HG03066 (cell line): ENCODE data around the gene ACTL8.

Source experiments
- ATAC-seq: cut with Tn5 transposase; IDR thresholded peaks from one replicate; pipeline ENCODE4 v1.9.1; 2021; ENCODE audit warnings: low read depth; ENCODE audit not compliant: unreplicated experiment

Gene ACTL8

DNA sequence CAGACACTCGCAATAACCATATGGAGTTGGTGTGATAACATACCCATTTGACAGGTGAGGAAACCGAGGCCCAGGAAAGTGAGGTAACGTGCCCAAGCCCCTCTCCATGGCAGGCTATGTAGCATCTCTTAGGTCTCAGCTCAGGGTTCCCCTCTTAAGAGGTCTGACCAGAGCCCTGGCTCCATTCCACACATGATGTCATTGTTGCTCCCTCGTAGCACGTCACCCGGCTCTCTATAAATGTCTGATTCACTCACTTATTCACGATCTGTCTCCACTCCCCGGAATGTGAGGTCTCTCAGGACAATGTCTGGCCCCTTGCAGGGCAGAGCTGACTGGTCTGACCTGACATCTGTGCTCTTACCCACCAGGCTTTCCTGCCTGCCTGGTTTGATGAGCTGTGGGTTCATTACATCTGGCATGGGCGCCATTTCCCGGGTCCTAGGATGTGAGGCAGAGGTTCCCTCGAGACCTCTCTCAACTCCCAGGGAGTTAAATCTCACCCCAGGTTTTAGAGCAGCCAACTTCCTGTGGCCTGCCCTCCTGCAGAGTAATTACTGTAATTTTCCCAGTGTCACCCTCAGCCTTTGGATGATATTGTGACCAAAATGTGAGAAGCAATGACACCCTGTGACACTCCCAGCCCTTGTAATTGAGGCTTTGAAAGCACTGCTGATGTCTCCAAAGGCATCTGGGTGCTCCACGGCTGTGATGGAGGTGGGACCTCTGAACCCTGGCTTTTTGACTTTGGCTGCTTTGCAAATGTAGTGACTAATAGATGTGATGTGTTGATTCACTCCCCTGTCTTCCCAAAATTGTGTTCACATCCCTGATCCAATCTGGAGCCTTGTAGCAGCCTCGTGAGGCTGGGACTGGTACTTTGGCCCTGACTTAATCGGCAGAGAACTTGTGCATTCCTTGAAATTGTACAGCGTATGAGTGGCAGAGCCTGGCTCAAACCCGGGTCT, 10.6 kb downstream of the ACTL8 start:
- ATAC-seq: no peak

DNA sequence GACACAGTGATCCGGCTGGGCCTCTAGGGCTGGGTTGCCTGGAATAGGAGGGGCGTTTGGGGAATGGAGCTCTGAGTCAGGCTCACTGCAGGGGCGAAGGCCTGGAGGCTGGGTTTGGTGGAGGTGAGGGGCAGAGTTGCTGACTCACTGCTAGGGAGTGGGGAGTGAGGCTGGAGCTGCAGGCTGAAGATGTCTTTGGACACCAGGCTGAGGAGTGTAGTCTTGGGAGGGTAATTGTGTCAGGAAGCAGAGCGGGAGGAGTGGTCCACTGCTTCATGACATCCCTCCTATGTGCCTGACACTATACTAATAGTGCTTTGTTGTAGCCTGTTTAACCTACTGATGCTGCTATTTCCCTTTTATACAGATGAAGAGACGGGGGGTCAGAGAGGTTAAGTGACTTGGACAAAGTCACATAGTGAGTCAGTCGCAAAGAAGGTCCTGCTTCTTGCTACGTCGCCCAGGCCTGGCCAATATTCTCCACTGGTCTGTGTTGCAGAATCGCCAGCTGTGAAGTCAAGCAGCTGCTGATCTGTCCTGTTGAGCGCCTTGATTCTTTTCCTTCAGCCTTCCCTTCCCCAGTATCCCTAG, 13.6 kb downstream of the ACTL8 start:
- ATAC-seq: no peak

DNA sequence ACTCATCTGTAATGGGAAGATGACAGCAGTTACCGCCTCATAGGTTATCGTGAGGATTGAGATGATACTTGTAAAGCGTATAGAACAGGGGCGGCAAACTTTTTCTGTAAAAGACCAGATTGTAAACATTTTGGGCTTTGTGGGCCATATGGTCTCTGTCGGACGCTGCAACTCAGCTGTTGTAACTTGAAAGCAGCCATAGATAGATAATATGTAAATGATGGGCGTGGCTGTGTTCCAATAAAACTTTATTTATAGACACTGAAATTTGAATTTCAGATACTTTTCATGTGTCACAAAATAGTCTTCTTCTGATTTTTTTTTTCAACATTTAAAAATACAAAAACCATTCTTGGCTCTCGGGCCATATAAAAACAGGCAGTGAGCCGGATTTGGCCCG, 15.8 kb downstream of the ACTL8 start:
- no peak for ATAC-seq

DNA sequence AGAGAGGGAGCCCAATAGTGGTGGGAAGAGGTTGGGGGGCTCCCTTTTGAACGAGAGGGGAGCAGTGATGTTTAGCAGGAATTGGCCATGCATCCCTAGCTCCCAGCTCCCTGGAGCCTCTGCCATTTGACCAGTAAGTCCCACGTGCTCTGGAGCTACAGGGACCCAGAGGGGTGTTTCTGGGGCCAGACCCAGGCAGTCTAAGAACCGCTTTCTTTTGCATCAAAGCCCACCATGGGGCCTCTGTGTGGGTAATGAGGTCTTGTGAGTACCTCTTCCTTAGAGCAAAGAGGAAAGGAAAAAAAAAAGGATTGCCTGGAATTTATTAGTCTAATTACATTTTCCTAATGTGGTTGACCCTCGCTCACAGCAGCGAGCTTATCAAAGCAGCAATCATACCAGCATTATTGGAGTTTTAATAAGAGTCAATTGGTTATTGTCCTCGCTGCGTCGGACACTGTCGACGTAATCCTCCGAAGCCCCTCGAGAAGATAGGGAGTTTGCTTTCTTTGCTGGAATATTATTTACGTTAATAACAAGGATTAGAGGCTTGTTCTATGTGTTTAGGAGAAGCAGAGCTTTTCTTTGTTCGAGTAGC, 17.6 kb downstream of the ACTL8 start:
- no peak for ATAC-seq

- ATAC-seq: no peak
These were observed 18.6 kb downstream of the ACTL8 start for GRCh38 chr1:17773591-17774326.

- ATAC-seq: no peak
These were observed 19.3 kb downstream of the ACTL8 start for GRCh38 chr1:17774452-17774851.

DNA sequence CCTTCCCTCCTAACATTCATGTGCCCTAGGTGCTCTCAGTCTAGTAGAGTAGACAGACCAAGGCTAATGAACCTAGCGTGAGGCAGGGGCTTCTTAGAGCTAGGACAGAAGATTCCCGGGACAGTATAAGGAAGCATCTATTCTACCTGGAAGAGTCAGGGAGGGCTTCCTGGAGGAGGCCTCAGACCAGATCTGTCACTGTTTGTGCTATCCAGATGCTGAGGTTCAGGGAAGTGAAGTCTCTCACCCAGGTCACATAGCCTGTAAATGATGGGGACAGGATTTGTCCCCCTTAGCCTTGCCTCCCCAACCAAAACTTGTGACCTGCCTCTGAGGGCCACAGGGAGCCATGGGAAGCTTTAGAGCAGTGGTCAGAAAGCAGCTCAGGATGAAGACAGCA, 20.7 kb downstream of the ACTL8 start:
- no peak for ATAC-seq

- ATAC-seq: no peak
These were observed 21.3 kb downstream of the ACTL8 start for GRCh38 chr1:17776426-17776825.

GRCh38 chr1:17777330-17777729, 22.2 kb downstream of the ACTL8 start:
- ATAC-seq: no peak

DNA sequence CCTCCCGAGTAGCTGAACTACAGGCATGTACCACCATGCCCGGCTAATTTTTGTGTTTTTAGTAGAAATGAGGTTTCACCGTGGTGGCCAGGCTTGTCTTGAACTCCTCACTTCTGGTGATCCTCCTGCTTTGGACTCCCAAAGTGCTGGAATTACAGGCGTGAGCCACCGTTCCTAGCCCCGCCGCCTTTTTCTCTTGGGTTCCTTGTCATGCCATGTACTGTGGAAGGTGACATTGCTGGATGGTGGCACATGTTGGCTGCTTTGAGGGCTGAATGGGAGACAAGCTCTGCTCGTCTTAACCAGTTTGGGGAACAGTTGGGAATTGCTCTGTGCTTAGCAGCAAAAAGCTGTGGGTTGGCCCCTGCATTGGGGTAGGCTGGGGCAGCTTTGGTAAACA, 22.7 kb downstream of the ACTL8 start:
- ATAC-seq: no peak

- ATAC-seq: no peak
These were observed 25.8 kb downstream of the ACTL8 start for GRCh38 chr1:17780916-17781315.

DNA sequence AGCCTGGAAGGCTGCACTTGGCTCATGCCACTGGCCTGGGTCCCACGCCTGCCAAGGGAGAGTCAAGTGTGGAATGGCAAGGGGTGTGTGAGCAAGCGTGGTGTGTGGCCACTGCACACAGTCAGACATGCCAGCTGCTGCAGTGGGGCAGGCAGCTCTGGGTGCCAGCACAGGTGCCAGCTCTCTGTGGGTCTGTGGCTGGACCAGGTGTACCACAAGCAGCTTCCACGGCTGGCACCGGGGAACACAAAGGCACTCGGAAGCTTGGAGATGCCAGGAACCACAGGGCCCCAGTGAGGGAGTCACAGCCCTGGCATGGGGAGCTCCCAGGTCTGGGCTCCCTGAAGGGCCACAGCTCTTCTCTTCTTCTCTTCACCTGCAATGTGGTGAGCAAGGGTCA, 34.8 kb downstream of the ACTL8 start:
- no peak for ATAC-seq

DNA sequence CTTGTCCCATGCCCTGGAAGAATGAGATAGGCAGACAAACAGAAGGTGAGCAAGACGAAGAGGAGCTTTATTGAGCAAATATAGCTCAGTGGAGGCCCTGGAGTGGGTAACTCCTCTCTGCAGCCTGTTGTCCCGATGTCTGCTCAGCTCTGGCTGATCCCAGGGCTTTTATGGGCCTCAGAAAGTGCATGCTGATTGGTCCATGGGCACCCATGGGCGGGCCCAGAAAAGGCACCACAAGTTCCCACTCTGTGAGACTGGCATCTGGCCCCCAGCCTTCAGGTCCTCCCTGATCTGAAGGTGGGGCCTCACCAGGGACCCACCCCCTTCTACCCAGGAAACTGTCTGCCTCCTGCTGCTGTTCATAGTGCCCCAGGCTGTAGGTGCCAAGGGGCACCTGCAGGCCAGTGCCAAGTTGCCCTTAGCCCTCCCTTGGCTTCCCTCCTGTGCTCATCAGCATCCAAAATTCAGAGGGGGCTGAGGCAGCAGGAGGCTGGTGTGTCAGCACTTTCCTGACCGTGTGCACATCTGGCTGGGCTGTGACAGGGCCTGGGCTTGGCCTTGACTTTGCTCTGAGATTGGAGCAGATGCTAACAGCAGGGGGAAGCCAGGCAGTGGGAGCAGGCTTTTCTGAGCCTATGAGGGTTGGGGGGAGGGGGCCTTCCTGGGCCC, 35.4 kb downstream of the ACTL8 start:
- no peak for ATAC-seq

GRCh38 chr1:17791055-17791390, 35.9 kb downstream of the ACTL8 start:
- no peak for ATAC-seq

GRCh38 chr1:17791480-17791879, 36.3 kb downstream of the ACTL8 start:
- no peak for ATAC-seq

DNA sequence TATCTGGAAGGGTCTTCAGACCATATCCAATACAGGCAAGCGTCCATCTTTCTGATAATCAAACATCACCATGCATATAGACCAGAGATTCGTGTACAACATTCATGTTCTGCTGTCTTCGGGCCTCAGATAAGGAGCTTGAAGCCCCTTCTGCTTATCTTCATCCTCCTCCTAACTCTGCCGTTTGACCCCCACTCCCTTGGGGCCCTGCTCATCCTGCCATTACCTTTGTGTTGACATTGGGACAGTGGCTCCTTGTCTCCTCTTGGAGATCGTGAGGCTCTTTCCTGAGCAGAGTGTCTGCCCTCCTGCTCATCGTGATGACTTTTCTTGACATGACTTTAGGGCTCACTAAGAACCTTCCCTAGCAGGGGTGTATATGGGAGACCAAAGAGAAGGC, 37.3 kb downstream of the ACTL8 start:
- no peak for ATAC-seq

DNA sequence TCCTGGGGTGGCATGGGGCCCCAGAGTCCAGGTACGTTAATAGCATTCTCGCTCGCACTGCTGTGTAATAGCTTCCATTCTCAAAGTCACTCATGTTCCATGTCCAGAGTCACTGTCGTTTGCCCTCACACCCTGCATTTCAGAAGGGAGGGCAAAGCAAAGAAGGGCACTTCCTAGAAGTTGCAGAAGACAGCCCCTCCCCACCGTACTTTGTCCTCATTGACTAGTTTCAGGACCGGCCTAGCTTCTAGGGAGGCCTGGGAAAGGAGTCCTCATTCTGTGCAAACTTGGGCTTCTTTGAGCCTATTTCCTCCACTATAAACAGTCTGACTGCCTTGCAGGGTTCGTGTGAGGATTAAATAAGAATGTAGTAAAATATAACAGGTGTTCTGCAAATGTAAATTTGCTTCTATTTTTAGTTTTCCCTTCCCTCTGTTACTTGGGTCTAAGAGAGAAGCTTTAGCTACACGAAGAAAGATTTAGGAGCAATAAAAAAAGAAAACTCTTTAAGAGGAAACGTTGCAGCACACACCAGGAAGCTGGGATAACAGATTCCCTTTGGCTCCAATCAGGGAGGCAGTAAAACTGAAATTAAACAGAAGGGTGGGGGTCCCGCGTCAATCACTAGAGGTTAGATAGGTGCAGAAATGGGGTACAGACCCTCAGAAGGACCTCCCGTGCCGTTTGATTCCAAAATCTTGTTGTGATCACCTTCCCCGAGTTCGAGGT, 40.1 kb downstream of the ACTL8 start:
- ATAC-seq: no peak

DNA sequence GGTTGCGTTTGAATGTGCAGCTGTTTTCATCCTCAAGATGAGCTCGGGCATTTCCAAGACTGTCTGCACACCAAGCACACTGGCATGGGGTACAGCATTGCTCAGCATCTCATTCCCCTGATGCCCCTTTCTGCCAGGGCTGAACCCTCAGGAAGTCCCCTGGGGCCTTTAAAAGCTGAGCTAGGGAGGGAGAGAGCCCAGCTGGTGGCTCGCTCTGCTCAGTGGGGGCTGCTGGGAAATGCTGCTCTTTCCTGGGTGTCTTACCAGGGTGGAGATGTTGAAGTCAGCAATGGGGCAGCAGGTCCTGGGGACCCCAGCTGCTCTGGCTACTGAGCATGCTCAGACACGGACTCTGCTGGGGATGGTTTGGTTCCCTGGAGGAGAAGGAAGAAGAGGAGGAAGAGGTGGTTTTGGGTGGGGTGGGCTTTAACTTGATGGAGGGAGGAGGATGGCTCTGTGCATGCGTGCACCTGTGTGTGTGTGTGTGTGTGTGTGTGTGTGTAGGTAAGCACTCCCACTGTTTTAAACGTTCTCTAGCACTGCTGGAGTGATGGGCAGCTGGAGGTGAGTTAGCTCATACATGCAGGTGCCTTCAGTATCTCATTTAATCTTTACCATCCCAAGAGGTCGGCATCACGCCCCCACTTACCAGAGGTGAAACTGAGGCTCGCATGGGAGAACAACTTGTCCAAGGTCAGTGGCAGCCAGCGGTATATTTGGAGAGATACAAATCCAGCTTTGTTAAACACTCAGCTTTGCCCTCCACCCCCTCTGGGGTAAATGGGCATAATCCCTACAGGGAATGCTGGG, 40.9 kb downstream of the ACTL8 start:
- ATAC-seq: no peak

- no peak for ATAC-seq
These were observed 42.3 kb downstream of the ACTL8 start for GRCh38 chr1:17797478-17797877.
